Mucosa of descending colon (tissue), 3 donors: Measurements from ENCODE around the gene C5orf63. TPM values are rescaled to one million over a fixed set of nuclear protein-coding genes. Genes with fewer than 3 reads are reported as not detected.
"Not testable (repeated sequence)": the region's sequence is repeated elsewhere in the genome, so short reads cannot be mapped to it uniquely, and the experiment has no call there.

Source experiments
- ATAC-seq: fragments of 200-7000 bp; cut with Tn5 transposase; one replicate; pipeline ENCODE4 v1.9.1; 2020; ENCODE audit warnings: mild to moderate bottlenecking, moderate library complexity
- DNase-seq, 3 donors: peaks; one replicate each; pipeline ENCODE4 v3.0.0-alpha.2; 2020
- H3K36me3 ChIP-seq: fragments of 200-600 bp; one replicate; pipeline ENCODE4 v1.8.0; 2021; ENCODE audit warnings: low read depth, mild to moderate bottlenecking
- H3K4me1 ChIP-seq: fragments of 200-600 bp; one replicate; pipeline ENCODE4 v1.8.0; 2021; ENCODE audit warnings: low read depth, mild to moderate bottlenecking
- H3K4me3 ChIP-seq: fragments of 200-600 bp; one replicate; pipeline ENCODE4 v1.8.0; 2021; ENCODE audit warnings: mild to moderate bottlenecking
- H3K9me3 ChIP-seq: fragments of 200-600 bp; one replicate; pipeline ENCODE4 v1.8.0; 2021; ENCODE audit warnings: mild to moderate bottlenecking
- intact Hi-C, 2 donors: fragments of 100-400 bp; cut with DNase I in 1 of 2; cut with micrococcal nuclease in 1 of 2; formaldehyde crosslinking; loops; one replicate each; pipeline versions ENCODE4 v1.11.0 to v1.11.1; 2022; cut with DNase I, micrococcal nuclease
- total RNA-seq, 3 donors: library from RNA; stranded (reverse); fragmentation: NEBNext Ultra II Directional in 2 of 3; extraction: Animal tissue kit (Norgen Biotek cat#: 25700) in 2 of 3; gene quantifications; one replicate each; pipeline versions ENCODE4 v1.2.1 to v1.2.4, GENCODE V29; 2021 to 2023
- TF ChIP-seq, protein P1 (sequence below): fragments of 200-600 bp; IDR thresholded peaks from one replicate; pipeline ENCODE4 v1.8.0; 2022; ENCODE audit warnings: antibody characterized with exemption, mild to moderate bottlenecking
- donor health status: DM: no; HTN: no; CAD: no; lungs with moderate emphysema.
- donor health status: DM: no; HTN: no; CAD: no.
- donor health status: DM: no; HTN: yes; CAD: no.

The C5orf63 gene
- total RNA-seq, 3 donors from 2014 or later, result 13.7 to 22.6 (median 14.9) TPM

GRCh38 chr5:127009784-127010183 is 63.5 kb downstream of the C5orf63 start:
- H3K9me3 ChIP-seq, result no peaks in the 10 kb centered on the region
- H3K4me1 ChIP-seq, result peaks cover 16% of the 10 kb centered on the region
- DNase-seq (no peak), ATAC-seq (peak; percentile 46)
- intact Hi-C loops, result no loop called here
- no peak overlapping the region for H3K4me3 ChIP-seq
- H3K36me3 ChIP-seq, result no peaks in the 10 kb centered on the region
- TF ChIP-seq, protein P1, sequence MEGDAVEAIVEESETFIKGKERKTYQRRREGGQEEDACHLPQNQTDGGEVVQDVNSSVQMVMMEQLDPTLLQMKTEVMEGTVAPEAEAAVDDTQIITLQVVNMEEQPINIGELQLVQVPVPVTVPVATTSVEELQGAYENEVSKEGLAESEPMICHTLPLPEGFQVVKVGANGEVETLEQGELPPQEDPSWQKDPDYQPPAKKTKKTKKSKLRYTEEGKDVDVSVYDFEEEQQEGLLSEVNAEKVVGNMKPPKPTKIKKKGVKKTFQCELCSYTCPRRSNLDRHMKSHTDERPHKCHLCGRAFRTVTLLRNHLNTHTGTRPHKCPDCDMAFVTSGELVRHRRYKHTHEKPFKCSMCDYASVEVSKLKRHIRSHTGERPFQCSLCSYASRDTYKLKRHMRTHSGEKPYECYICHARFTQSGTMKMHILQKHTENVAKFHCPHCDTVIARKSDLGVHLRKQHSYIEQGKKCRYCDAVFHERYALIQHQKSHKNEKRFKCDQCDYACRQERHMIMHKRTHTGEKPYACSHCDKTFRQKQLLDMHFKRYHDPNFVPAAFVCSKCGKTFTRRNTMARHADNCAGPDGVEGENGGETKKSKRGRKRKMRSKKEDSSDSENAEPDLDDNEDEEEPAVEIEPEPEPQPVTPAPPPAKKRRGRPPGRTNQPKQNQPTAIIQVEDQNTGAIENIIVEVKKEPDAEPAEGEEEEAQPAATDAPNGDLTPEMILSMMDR, result no peak

- no peaks in the 10 kb centered on the region for H3K36me3 ChIP-seq
- no peak for ATAC-seq
- no peak for DNase-seq
- no peaks in the 10 kb centered on the region for H3K9me3 ChIP-seq
- intact Hi-C loops, result no loop called here
- H3K4me1 ChIP-seq, result peaks cover 5% of the 10 kb centered on the region
- TF ChIP-seq, protein P1, result no peak
- no peak overlapping the region for H3K4me3 ChIP-seq
Measured at GRCh38 chr5:127008300-127008975, 64.9 kb downstream of the C5orf63 start.

- ATAC-seq (no peak), DNase-seq (no peak)
- Histone ChIP-seq H3K4me3 (no peak overlapping the region), H3K4me1 (peaks cover 5% of the 10 kb centered on the region), H3K9me3 (no peaks in the 10 kb centered on the region), H3K36me3 (no peaks in the 10 kb centered on the region)
- TF ChIP-seq, protein P1, result no peak
- intact Hi-C loops, result no loop called here
Measured at GRCh38 chr5:127007522-127007921, 65.8 kb downstream of the C5orf63 start.

- H3K4me3 ChIP-seq, result no peak overlapping the region
- no peaks in the 10 kb centered on the region for H3K9me3 ChIP-seq
- ATAC-seq, result no peak
- no peak for DNase-seq
- intact Hi-C loops, result no loop called here
- H3K36me3 ChIP-seq, result no peaks in the 10 kb centered on the region
- H3K4me1 ChIP-seq, result peaks cover 10% of the 10 kb centered on the region
- TF ChIP-seq, protein P1, result no peak
Measured at GRCh38 chr5:127006744-127007143, 66.6 kb downstream of the C5orf63 start.

DNA sequence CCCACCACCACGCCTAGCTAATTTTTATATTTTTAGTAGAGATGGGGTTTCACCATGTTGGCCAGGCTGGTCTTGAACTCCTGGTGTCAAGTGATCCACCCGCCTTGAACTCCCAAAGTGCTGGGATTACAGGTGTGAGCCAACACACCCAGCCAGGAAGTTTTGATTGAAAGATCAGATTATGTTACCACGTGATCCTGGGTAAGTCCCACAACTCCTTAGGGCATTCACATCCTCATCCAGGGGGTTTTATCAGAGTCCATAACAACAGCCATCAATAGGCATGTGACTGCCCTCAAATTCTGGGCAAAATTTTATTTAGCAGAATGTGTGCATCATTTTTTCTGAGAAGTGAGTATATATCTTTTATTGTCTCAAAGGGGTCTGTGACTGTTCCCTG is 68.0 kb downstream of the C5orf63 start:
- ATAC-seq, H3K36me3 ChIP-seq, DNase-seq, H3K9me3 ChIP-seq, intact Hi-C loops, H3K4me3 ChIP-seq: not testable (repeated sequence)
- peaks cover 14% of the 10 kb centered on the region for H3K4me1 ChIP-seq

GRCh38 chr5:127004721-127005120 is 68.6 kb downstream of the C5orf63 start:
- Histone ChIP-seq H3K4me3 (no peak overlapping the region), H3K4me1 (peaks cover 14% of the 10 kb centered on the region), H3K9me3 (no peaks in the 10 kb centered on the region), H3K36me3 (no peaks in the 10 kb centered on the region)
- TF ChIP-seq, protein P1, result no peak
- ATAC-seq (no peak), DNase-seq (no peak)
- intact Hi-C loops, result no loop called here
